ENCODE measurements around the gene ABHD17C.
"Not testable (repeated sequence)": the region's sequence is repeated elsewhere in the genome, so short reads cannot be mapped to it uniquely, and the experiment has no call there.

The ABHD17C gene

GRCh38 chr15:80730926-80731325 is 35.8 kb downstream of the ABHD17C start:
- DNase-seq (ENCODE audit: low spot score), result no peak

GRCh38 chr15:80732167-80732566 is 37.1 kb downstream of the ABHD17C start:
- no peak for DNase-seq (ENCODE audit: low spot score)

DNA sequence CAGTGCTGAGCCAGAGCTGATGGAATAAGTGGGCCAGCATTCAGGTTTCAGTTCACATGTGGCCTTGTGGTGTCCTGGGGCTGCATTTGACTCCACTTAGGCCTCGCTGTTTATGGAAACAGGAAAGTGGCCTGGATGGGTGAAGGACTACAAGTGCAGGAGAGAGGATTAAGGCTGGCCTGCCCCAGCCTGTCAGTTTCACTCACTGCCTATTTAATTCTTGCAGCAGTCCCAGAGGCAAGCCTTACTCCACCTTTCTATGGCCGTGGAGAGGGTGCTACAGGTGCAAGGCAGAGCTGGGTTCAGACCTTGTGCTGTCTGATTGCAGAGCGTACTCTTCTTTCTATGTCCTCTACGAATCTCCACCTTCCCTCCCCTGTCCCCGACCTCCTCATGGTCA is 37.7 kb downstream of the ABHD17C start:
- no peak for DNase-seq (ENCODE audit: low spot score)

DNA sequence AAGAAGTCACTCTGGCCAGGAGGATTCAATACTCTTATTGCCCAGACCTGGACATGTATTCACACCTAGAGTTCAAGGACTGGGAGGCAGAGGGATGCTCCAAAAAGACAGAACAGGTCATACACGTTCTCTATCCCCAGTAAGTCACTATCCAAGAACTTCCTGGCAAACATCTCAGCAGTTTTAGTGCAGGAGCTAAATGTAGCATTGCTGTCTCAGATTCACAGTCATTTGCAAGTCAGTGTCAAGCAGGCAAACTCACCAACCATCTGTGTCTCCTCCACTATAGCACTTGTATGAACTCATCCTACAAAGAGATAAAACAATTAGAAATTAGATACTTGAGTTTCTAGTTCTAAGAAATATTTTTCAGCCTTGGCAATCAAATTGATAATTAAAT is 38.4 kb downstream of the ABHD17C start:
- DNase-seq (ENCODE audit: low spot score), result no peak

DNA sequence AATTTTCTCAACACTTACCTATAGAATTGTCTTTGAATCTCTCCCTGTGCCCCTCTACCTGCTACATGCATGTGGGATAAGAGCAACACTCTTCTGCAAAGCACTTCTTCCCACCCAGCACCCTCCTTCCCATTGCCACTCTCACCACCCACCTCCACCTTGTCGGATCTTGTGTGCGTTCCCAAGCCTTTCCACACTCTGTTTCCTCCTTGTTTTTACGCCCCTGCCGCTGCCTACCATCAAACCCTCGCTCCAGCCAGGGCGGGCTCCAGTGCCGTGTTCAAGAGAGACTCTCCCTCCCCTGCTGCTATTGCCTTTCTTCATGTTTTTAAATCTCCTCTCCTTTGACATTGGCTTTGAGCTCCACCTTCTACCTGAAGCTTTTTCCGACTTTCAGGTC is 40.2 kb downstream of the ABHD17C start:
- DNase-seq (ENCODE audit: low spot score), result no peak

GRCh38 chr15:80736560-80736959 is 41.5 kb downstream of the ABHD17C start:
- no peak for DNase-seq (ENCODE audit: low spot score)

DNA sequence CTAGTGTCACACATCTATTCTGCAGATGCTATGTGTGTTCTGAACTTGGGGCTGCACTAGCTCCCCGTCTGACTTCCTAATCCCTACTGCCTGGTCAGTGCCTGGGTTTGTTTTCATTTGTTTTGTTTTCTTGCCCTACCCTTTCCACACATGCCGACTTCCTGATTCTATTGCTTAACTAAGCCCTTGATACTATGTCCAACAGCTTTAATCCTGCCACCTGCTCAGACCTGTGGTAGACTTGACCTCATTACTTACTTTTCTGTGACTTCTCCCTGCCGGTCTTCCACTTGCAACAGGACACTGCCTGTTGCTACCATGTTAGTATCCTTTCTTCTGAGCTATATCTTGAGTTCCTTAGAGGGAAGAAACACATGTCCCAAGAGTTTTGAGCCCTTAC is 44.8 kb downstream of the ABHD17C start:
- no peak for DNase-seq (ENCODE audit: low spot score)

GRCh38 chr15:80742081-80742480 is 47.0 kb downstream of the ABHD17C start:
- DNase-seq (ENCODE audit: low spot score), result no peak

DNA sequence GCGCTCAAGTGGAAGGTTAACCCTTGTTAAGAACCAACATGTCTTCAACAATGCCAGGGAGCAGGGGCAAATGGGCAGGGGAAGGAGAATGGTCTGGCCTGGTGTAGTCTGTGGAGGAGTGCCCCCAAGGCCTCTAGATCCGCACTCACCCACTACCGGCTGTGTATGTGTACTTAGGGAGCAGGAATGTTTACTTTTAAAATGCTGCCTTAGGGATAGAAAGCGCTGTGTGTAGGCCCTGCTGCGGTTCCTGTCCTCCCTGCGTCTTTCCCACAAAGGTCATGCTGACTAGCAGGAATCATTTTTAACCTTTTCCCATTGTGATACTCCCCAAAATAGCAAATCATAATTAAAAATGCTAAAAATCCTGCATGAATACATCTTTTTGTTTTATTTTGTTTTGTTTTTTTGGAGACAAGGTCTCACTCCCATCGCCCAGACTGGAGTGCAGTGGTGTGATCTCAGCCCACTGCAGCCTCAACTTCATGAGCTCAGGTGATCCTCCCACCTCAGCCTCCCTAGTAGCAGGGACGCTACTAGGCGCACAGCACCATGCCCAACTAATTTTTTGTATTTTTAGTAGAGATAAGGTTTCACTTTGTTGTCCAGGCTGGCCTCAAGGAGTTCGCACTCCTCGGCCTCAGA is 48.2 kb downstream of the ABHD17C start:
- no peak for DNase-seq (ENCODE audit: low spot score)

DNA sequence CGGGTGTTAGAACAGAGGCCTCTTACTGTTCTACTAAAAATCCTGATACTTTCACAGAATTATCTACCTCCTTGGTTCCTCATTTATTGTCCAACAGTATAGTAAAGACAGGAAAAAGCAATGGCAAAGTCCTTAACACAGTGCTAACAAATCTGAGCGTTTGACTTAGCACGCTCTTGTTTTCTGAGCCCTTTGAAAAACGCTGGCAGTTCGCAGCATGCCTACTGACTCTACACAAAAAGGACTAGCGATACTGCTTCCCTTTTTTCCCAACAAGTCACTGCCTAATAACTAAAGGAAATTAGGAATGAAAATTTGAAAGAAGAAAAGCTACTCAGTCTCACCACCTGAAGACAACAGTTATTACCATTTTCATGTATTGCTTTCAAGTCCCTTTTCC is 49.3 kb downstream of the ABHD17C start:
- no peak for DNase-seq (ENCODE audit: low spot score)

DNA sequence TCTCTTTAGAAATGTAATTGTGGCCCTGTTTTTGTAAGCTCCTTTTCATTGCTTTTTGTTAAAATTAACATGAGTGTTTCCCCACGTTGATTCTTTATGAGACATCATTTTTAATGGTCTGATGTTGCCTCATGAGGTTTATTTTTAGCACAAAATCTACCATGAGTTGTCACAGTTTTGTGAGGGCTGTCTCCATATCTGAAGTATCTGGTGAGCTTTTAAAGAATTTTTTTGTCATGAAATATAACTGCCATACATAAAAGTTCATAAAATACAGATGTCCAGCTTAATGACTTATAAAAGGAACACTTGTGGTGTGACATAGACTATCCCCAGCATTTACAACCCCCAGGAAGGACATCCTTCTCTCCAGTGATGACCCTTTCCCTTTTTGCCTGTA is 49.7 kb downstream of the ABHD17C start:
- no peak for DNase-seq (ENCODE audit: low spot score)

GRCh38 chr15:80745888-80746287 is 50.8 kb downstream of the ABHD17C start:
- no peak for DNase-seq (ENCODE audit: low spot score)

GRCh38 chr15:80747317-80748053 is 52.4 kb downstream of the ABHD17C start:
- DNase-seq (ENCODE audit: low spot score), result no peak

- no peak for DNase-seq (ENCODE audit: low spot score)
Measured at GRCh38 chr15:80749589-80749988, 54.5 kb downstream of the ABHD17C start.

GRCh38 chr15:80750575-80750974 is 55.5 kb downstream of the ABHD17C start:
- DNase-seq (ENCODE audit: low spot score), result no peak

- no peak for DNase-seq (ENCODE audit: low spot score)
Measured at GRCh38 chr15:80752204-80752603, 57.1 kb downstream of the ABHD17C start.

GRCh38 chr15:80753161-80753560 is 58.1 kb downstream of the ABHD17C start:
- no peak for DNase-seq (ENCODE audit: low spot score)

GRCh38 chr15:80754014-80754413 is 58.9 kb downstream of the ABHD17C start:
- no peak for DNase-seq (ENCODE audit: low spot score)

DNA sequence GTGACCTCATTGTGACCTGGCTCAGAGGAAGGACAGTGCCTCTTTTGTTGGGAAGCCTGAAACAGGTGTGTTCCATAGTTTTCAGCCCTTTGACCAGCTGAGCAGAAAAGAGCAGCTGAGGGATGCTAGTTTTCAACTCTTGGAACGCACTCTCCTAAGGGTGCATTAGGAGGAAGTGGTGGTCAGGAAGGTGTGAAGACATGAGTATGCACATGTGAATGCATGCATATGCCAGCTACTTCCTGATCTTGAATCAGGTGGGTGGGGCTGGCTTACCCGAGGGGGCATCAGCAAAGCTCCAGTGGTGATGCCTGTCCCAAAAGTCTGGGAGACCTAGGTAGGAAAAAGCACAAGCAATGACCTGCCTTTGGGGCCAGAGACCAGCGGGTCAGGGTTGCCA is 60.8 kb downstream of the ABHD17C start:
- DNase-seq (ENCODE audit: low spot score), result peak; percentile 10

GRCh38 chr15:80758130-80758745 is 63.1 kb downstream of the ABHD17C start:
- no peak for DNase-seq (ENCODE audit: low spot score)

DNA sequence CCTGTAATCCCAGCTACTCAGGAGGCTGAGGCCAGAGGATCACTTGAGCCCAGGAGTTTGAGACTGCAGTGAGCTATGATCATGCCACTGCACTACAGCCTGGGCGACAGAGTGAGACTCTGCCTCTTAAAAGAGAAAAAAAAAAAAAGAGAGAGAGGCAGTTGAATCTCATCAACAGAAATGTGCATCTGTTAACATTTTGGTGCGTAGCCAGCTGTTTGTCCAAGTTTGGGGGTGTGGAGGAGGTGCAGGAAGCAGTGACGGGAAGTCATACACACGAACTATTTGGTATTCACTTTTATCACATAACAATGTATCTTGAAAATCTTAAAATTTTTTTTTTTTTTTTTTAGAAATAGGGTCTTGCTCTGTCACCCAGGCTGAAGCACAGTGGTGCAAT is 65.8 kb downstream of the ABHD17C start:
- no peak for DNase-seq (ENCODE audit: low spot score)

DNA sequence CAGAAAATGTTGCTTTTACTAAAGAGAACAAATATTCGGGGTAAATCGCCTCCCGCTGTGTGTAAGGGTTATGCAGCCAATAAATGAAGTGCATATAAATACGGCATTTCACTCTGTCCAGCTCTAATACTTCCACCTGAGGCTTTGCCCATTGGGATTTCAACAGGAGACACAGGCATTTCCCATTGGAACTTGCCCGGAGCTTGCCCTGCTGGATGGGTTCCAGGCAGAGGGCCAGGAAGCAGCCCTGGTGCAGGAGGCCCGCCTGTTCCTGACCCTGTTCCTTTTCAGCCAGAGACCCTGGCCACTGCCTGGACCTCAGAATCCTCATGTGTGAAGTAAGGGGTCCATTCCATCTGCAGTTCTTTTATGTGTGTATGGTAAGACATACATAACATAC is 66.6 kb downstream of the ABHD17C start:
- no peak for DNase-seq (ENCODE audit: low spot score)

GRCh38 chr15:80763235-80763634 is 68.1 kb downstream of the ABHD17C start:
- DNase-seq (ENCODE audit: low spot score), result not testable (repeated sequence)

DNA sequence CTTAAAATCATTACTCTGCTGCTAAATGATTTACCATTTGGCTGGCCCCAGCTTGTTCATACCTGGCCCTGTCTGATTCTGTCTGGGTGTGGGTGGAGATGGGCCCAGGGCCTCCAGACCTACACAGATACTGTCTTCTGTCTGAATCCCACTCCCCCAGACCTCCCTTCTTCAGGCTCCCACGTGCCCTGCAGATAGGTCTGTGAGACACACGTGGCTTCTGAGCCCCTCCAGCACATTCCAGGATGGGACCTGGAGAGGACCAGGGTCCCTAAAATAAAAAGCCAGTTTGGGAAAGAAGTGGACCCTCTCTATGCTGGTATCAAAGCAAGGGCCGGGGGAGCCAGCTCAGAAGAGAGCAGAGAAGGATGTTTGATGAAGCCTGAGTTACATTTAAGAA is 69.4 kb downstream of the ABHD17C start:
- no peak for DNase-seq (ENCODE audit: low spot score)
